Fibroblast of the conjunctiva (primary cell): ENCODE results near the gene LPAR3.
"Not testable (repeated sequence)": the region's sequence is repeated elsewhere in the genome, so short reads cannot be mapped to it uniquely, and the experiment has no call there.

ENCODE experiments used
- DNase-seq: peaks from one replicate; pipeline ENCODE4 v3.0.0-alpha.2; 2010; ENCODE audit warnings: low read depth

LPAR3 gene

GRCh38 chr1:84892705-84893618 lies at the start of gene LPAR3:
Gene LPAR3, minus strand, starts transcription at chr1:84893206. Its CDS starts 27,086 bp downstream, at chr1:84866120.
- no peak for DNase-seq

GRCh38 chr1:84941843-84942242 lies 48.8 kb upstream of the LPAR3 start:
- no peak for DNase-seq

GRCh38 chr1:84940481-84940880 lies 47.5 kb upstream of the LPAR3 start:
- no peak for DNase-seq

- no peak for DNase-seq
Measured at GRCh38 chr1:84939761-84940160, 46.8 kb upstream of the LPAR3 start.

- peak; percentile 8 for DNase-seq
Measured at GRCh38 chr1:84939151-84939550, 46.1 kb upstream of the LPAR3 start.

GRCh38 chr1:84936116-84936810 lies 43.3 kb upstream of the LPAR3 start:
- DNase-seq = peak; percentile 51

- no peak for DNase-seq
Measured at GRCh38 chr1:84933011-84933611, 40.1 kb upstream of the LPAR3 start.

- DNase-seq = no peak
Measured at GRCh38 chr1:84930831-84931230, 37.8 kb upstream of the LPAR3 start.

- no peak for DNase-seq
Measured at GRCh38 chr1:84930329-84930728, 37.3 kb upstream of the LPAR3 start.

- no peak for DNase-seq
Measured at GRCh38 chr1:84929581-84929980, 36.6 kb upstream of the LPAR3 start.

GRCh38 chr1:84928979-84929378 lies 36.0 kb upstream of the LPAR3 start:
- no peak for DNase-seq

- no peak for DNase-seq
Measured at GRCh38 chr1:84923317-84923716, 30.3 kb upstream of the LPAR3 start.

- no peak for DNase-seq
Measured at GRCh38 chr1:84920159-84920558, 27.2 kb upstream of the LPAR3 start.

GRCh38 chr1:84919461-84919970 lies 26.5 kb upstream of the LPAR3 start:
- no peak for DNase-seq

GRCh38 chr1:84918726-84919336 lies 25.8 kb upstream of the LPAR3 start:
- no peak for DNase-seq

GRCh38 chr1:84916897-84917296 lies 23.9 kb upstream of the LPAR3 start:
- DNase-seq = no peak

GRCh38 chr1:84913555-84913892 lies 20.5 kb upstream of the LPAR3 start:
- no peak for DNase-seq

- DNase-seq = no peak
Measured at GRCh38 chr1:84912726-84913554, 19.9 kb upstream of the LPAR3 start.

- DNase-seq = not testable (repeated sequence)
Measured at GRCh38 chr1:84908746-84909464, 15.9 kb upstream of the LPAR3 start.

GRCh38 chr1:84907095-84907827 lies 14.3 kb upstream of the LPAR3 start:
- no peak for DNase-seq
